A549 treated with CORT108297 at 1 μM for 4 hours (cell line): ENCODE measurements around the gene APPBP2. TPM values are rescaled to one million over a fixed set of nuclear protein-coding genes. Genes with fewer than 3 reads are reported as not detected.

ENCODE experiments used
- total RNA-seq: library from RNA; stranded (reverse); fragments of 200-300 nt; extraction: Qiagen RNA extraction; gene quantifications from 5 replicates; pipeline ENCODE4 v1.2.3, GENCODE V29; 2022

The APPBP2 gene, protein sequence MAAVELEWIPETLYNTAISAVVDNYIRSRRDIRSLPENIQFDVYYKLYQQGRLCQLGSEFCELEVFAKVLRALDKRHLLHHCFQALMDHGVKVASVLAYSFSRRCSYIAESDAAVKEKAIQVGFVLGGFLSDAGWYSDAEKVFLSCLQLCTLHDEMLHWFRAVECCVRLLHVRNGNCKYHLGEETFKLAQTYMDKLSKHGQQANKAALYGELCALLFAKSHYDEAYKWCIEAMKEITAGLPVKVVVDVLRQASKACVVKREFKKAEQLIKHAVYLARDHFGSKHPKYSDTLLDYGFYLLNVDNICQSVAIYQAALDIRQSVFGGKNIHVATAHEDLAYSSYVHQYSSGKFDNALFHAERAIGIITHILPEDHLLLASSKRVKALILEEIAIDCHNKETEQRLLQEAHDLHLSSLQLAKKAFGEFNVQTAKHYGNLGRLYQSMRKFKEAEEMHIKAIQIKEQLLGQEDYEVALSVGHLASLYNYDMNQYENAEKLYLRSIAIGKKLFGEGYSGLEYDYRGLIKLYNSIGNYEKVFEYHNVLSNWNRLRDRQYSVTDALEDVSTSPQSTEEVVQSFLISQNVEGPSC
- total RNA-seq = 11.7 to 23.4 TPM (median 19.9 TPM) in 5 replicates

DNA sequence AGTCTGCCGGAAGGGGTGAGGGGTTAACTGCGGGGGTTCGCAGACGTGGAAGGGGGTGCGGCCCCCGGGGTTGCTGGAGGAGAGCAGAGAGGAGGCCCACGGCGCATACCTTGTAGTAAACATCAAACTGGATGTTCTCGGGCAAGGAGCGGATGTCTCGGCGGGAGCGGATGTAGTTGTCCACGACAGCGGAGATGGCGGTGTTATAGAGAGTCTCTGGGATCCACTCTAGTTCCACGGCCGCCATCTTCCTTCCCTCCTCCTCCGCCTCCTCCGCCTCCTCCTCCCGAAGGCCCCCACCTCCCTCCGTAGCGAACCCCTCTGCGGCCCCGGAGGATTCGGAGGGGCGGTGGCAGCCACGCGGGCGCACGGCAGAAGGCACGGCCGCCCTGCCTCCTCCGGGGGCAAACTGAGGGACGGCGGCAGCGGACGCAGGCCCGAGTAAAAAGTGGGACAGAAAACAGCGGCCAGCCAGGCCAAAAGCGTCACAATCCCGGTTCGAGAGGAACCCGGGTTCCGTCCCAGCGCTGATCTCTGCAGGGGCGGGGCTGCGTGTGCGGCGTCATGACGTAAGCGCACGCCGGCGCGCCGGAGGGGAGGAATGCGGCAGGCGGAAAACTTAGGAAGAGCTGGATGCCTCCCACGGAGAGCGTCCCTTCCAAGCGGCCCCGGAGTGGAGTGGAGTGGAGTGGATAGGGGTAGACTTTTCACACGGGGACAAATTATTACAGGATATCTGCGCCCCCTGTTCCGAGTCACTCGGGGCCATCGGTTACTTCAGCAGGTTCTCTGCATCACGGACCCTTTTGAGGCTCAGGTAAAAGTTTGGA, at the start of gene APPBP2:
Gene APPBP2 (minus strand): TSS at position 558 of the 830 bp plus-strand sequence. CDS start 311 bp downstream, at position 247.

DNA sequence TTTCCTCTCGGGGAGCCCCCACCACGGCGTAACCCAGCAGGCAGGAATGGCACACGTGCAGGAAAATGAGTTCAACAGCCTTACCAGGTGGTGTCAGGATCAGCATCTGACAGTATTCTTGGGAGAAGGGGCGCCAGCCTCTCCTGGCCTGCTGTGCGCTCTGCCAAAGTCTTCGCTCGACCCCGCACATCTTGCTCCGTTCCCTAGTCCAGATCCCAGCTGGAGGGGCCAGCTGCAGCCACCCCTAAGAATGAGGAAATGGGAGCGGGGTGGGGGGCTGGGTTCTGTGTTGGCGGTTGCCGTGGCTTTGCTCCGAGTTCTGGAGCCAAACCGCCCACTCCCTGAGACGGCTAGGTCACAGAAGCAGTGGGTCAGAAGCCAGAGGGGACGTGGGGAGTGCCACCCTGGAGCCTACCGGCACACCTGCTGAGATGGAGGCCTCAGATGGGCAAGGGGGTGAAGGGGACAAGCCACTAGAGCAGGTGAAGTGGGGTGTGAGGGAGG, 103.8 kb downstream of the APPBP2 start, which contains the start of gene CHCT1:
Gene CHCT1 (plus strand): TSS at position 328 of the 504 bp plus-strand sequence. CDS start 104 bp downstream, at position 432.

Other genes with a start within 250 kb of the APPBP2 start
- gene USP32, start 134.1 kb downstream of the APPBP2 start, total RNA-seq = 26.4 to 35.8 TPM (median 31.4 TPM) in 5 replicates
- gene CHCT1, start 103.8 kb downstream of the APPBP2 start, total RNA-seq = 0.09 to 0.53 TPM (median 0.15 TPM) in 4 of 5 replicates, not detected in the other
- gene PPM1D, start 74.0 kb upstream of the APPBP2 start, total RNA-seq = 17.0 to 22.1 TPM (median 19.5 TPM) in 5 replicates
- 7.3 to 11.0 TPM (median 7.7 TPM) in 5 replicates for gene BCAS3, start 151.6 kb upstream of the APPBP2 start, total RNA-seq